Kidney (tissue), 14 donors: Measurements from ENCODE around the gene SOCS6. TPM values are rescaled to one million over a fixed set of nuclear protein-coding genes. Genes with fewer than 3 reads are reported as not detected.

Experiments used
- DNase-seq, 5 donors: peaks; one replicate each; pipeline ENCODE4 v3.0.0-alpha.2; 2013 to 2020
- FAIRE-seq: peaks from 2 replicates; lab custom pipeline; 2012; peaks lifted over from hg19 to GRCh38; lab: Jason Lieb, UNC
- H3K27ac ChIP-seq, 2 donors: one replicate each; pipeline ENCODE4 v1.7.0; 2013; ENCODE audit warnings: low read depth in 2 of 2, low read length in 2 of 2, inconsistent platforms in 1 of 2
- H3K27me3 ChIP-seq: one replicate; pipeline ENCODE4 v1.7.1; 2013; ENCODE audit warnings: low read length, inconsistent platforms; ENCODE audit not compliant: control insufficient read depth, insufficient read depth
- H3K36me3 ChIP-seq, 3 donors: one replicate each; pipeline versions ENCODE4 v1.7.0 to v1.7.1; 2013; ENCODE audit warnings: low read length in 3 of 3, control low read depth in 1 of 3, inconsistent platforms in 1 of 3; ENCODE audit not compliant: insufficient read depth in 3 of 3, control insufficient read depth in 2 of 3
- H3K4me1 ChIP-seq, 3 donors: one replicate each; pipeline versions ENCODE4 v1.7.0 to v1.7.1; 2013; ENCODE audit warnings: low read length in 3 of 3, inconsistent platforms in 1 of 3, low read depth in 1 of 3; ENCODE audit not compliant: control insufficient read depth in 2 of 3, insufficient read depth in 2 of 3
- H3K4me3 ChIP-seq, 3 donors: one replicate each; pipeline versions ENCODE4 v1.7.0 to v1.8.1; 2013; ENCODE audit warnings: low read length in 3 of 3, control low read depth in 1 of 3, inconsistent platforms in 1 of 3
- H3K9ac ChIP-seq, 3 donors: one replicate each; pipeline versions ENCODE4 v1.7.0 to v1.7.1; 2013; ENCODE audit warnings: low read length in 3 of 3, control low read depth in 1 of 3, inconsistent platforms in 1 of 3
- H3K9me3 ChIP-seq, 3 donors: one replicate each; pipeline versions ENCODE4 v1.7.0 to v1.7.1; 2013; ENCODE audit warnings: low read length in 3 of 3, control low read depth in 1 of 3, inconsistent platforms in 1 of 3; ENCODE audit not compliant: control insufficient read depth in 2 of 3, insufficient read depth in 1 of 3
- CTCF ChIP-seq: IDR thresholded peaks from 3 replicates; pipeline ENCODE4 v1.5.1; 2012; ENCODE audit warnings: mild to moderate bottlenecking, moderate library complexity, borderline replicate concordance; ENCODE audit not compliant: insufficient read depth; ENCODE audit errors: extremely low read depth
- intact Hi-C: fragments of 100-400 bp; cut with DNase I; formaldehyde crosslinking; loops from one replicate; pipeline ENCODE4 v1.11.1; 2022
- polyA plus RNA-seq: library from polyadenylated mRNA; stranded (reverse); fragments of 350-450 nt; fragmentation: Illumina TruSeq; extraction: RNeasy Lipid Tissue Mini Kit (QIAGEN cat#74804); gene quantifications from one replicate; pipeline ENCODE4 v1.2.3, GENCODE V29; 2014; ENCODE audit warnings: low read depth, low replicate concordance; ENCODE audit not compliant: insufficient read depth
- total RNA-seq: library from RNA; stranded (reverse); fragmentation: NEBNext Ultra II Directional; extraction: Animal tissue kit (Norgen Biotek cat#: 25700); gene quantifications from one replicate; pipeline ENCODE4 v1.2.1, GENCODE V29; 2021
- donor health status: control.
- donor health status: control.
- donor health status: control.
- donor health status: control.
- donor health status: control.
- donor health status: DM: yes; HTN: yes; CAD: no.
- donor health status: Normal renal cell carcinoma (clear cell type).

The SOCS6 gene
- total and polyA plus RNA-seq, 2 donors from 2014 or later: 5.1 to 18.7 TPM

DNA sequence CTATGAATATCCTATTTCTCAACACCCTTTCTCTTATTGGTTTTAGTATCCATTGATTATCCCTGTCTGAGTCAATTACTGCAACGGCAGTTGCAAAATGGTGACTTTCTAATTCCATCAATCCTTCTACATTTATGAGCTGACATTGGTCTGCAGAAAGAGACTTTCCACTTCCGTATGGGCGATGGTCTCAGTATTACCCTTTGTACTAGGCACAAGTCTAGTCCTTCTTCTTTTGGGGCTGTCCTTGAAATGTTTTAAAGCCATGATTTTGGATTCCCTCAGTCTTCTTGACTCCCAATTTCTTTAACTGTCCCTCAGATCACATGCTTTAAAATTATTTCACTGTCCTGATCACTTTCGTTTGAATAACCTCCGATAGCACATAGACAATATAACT, 32.7 kb upstream of the SOCS6 start:
- intact Hi-C loops: no loop called here
- no peak for TF ChIP-seq CTCF
- Histone ChIP-seq H3K9me3 (no peaks in the 10 kb centered on the region), H3K9ac (no peak overlapping the region), H3K27me3 (no peaks in the 10 kb centered on the region), H3K27ac (no peak overlapping the region), H3K4me1 (no peaks in the 10 kb centered on the region), H3K4me3 (no peak overlapping the region), H3K36me3 (no peaks in the 10 kb centered on the region)
- DNase-seq (no peak), FAIRE-seq (no peak)

DNA sequence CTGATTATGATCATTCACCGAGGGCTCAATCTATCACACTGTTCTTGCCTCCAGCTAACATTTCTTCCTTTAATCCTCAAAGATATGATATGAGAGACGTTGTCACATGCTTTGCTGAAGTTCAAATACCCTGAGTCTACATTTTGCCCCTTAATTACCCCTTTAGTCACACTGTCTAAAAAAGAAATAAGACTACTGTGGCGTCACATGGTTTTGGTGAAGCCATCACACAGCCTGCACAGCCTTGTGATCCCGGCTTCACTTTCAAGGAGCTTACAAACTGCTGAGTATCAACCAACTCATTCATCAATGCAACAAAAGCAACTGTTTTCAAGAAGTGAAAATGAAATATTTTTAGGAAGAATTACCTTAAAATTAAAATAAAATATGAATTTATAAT, 31.9 kb upstream of the SOCS6 start:
- FAIRE-seq (no peak), DNase-seq (no peak)
- Histone ChIP-seq H3K9ac (no peak overlapping the region), H3K27me3 (no peaks in the 10 kb centered on the region), H3K27ac (no peak overlapping the region), H3K9me3 (no peaks in the 10 kb centered on the region), H3K36me3 (no peaks in the 10 kb centered on the region), H3K4me1 (no peaks in the 10 kb centered on the region), H3K4me3 (no peak overlapping the region)
- intact Hi-C loops: no loop called here
- TF ChIP-seq CTCF: no peak

- H3K27me3 ChIP-seq: no peaks in the 10 kb centered on the region
- no peaks in the 10 kb centered on the region for H3K9me3 ChIP-seq
- intact Hi-C loops: no loop called here
- H3K4me3 ChIP-seq: no peak overlapping the region
- no peaks in the 10 kb centered on the region for H3K36me3 ChIP-seq
- H3K9ac ChIP-seq: no peak overlapping the region
- no peaks in the 10 kb centered on the region for H3K4me1 ChIP-seq
- FAIRE-seq (peak; percentile 49), DNase-seq (no peak)
- H3K27ac ChIP-seq: no peak overlapping the region
- no peak for TF ChIP-seq CTCF
Observed at GRCh38 chr18:70258243-70258642, 30.6 kb upstream of the SOCS6 start.

DNA sequence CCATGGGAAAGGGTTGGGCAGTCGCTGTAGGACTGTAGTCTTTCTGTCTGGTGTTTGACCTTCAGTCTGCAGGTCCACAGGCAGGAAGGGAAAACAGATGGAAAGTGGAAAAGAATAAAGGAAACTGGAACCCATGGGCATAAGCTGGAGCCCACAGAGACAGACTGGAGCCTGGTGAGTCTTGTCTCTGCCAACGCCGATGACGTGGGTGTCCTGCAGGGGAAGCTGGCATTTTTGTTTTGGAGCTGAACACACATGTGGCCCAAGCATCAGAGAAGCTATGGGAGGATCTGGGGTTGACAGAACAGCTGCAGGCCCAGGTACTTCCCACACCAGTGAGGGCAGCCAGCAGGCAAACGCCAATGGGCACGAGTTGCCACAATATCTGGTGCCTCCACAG, 28.2 kb upstream of the SOCS6 start:
- H3K4me1 ChIP-seq: no peaks in the 10 kb centered on the region
- no peak for DNase-seq
- TF ChIP-seq CTCF: no peak
- intact Hi-C loops: no loop called here
- H3K27me3 ChIP-seq: no peaks in the 10 kb centered on the region
- no peak overlapping the region for H3K4me3 ChIP-seq
- no peak for FAIRE-seq
- H3K27ac ChIP-seq: no peak overlapping the region
- H3K36me3 ChIP-seq: no peaks in the 10 kb centered on the region
- no peak overlapping the region for H3K9ac ChIP-seq
- H3K9me3 ChIP-seq: no peaks in the 10 kb centered on the region
